Activated B cell treated with CpG ODN at 0.5 μM for 24 hours (primary cell): ENCODE measurements around the gene FARP2. TPM values are rescaled to one million over a fixed set of nuclear protein-coding genes. Genes with fewer than 3 reads are reported as not detected.
"Not testable (repeated sequence)": the region's sequence is repeated elsewhere in the genome, so short reads cannot be mapped to it uniquely, and the experiment has no call there.

Source experiments
- ATAC-seq: fragments of 200-7000 bp; cut with Tn5 transposase; one replicate; pipeline ENCODE4 v1.10.0; 2021; ENCODE audit warnings: low read depth, mild to moderate bottlenecking, moderate library complexity
- CTCF ChIA-PET: fragments of 350-600 bp; sonication (Branson Sonifier 250); formaldehyde crosslinking; loops from one replicate; lab custom pipeline; 2021; ENCODE audit warnings: antibody characterized with exemption; lab: Charles Lee
- POLR2A ChIA-PET: fragments of 350-600 bp; sonication (Branson Sonifier 250); formaldehyde crosslinking; loops from one replicate; lab custom pipeline; 2021; ENCODE audit warnings: antibody characterized with exemption; lab: Charles Lee
- DNase-seq: peaks from one replicate; pipeline ENCODE4 v3.0.0; 2022
- H3K27ac Mint-ChIP-seq: one replicate; pipeline ENCODE4 v1.8.0; 2020; ENCODE audit warnings: mixed read lengths
- H3K27me3 Mint-ChIP-seq: one replicate; pipeline ENCODE4 v1.8.0; 2021; ENCODE audit warnings: mixed read lengths
- H3K36me3 Mint-ChIP-seq: one replicate; pipeline ENCODE4 v1.8.0; 2021; ENCODE audit warnings: low read depth, mixed read lengths
- H3K4me1 Mint-ChIP-seq: one replicate; pipeline ENCODE4 v1.8.0; 2021; ENCODE audit warnings: mixed read lengths
- H3K4me3 Mint-ChIP-seq: one replicate; pipeline ENCODE4 v1.8.0; 2020; ENCODE audit warnings: mild to moderate bottlenecking, mixed read lengths
- H3K9me3 Mint-ChIP-seq: one replicate; pipeline ENCODE4 v1.8.0; 2020; ENCODE audit warnings: mixed read lengths
- CTCF ChIP-seq: fragments of 200-600 bp; IDR thresholded peaks from one replicate; pipeline ENCODE4 v1.8.0; 2022; ENCODE audit warnings: antibody characterized with exemption, mild to moderate bottlenecking
- intact Hi-C: fragments of 100-400 bp; cut with micrococcal nuclease; formaldehyde crosslinking; loops from one replicate; pipeline ENCODE4 v1.15.1; 2024
- total RNA-seq: library from RNA; stranded (reverse); gene quantifications from 2 replicates; pipeline ENCODE4 v1.2.3, GENCODE V29; 2022

Gene FARP2
- total RNA-seq, 1 donor from 2014 or later: 91.2 TPM

GRCh38 chr2:241379481-241380480, 23.7 kb downstream of the FARP2 start:
- intact Hi-C loops: no loop called here

GRCh38 chr2:241381872-241382271, 25.8 kb downstream of the FARP2 start:
- ChIA-PET POLR2A (interaction anchor here (0.7 to 1.3 kb wide), 2 partner anchors 9 to 24 kb away, joined by 4 read pairs; no protein-coding TSS in a partner anchor), CTCF (no interaction called here)
- DNase-seq: no peak
- no peak for TF ChIP-seq CTCF
- Mint-ChIP-seq H3K27me3 (no peaks in the 10 kb centered on the region), H3K27ac (no peak overlapping the region), H3K36me3 (peaks cover 45% of the 10 kb centered on the region), H3K4me1 (peaks cover 12% of the 10 kb centered on the region), H3K4me3 (no peak overlapping the region), H3K9me3 (no peaks in the 10 kb centered on the region)
- intact Hi-C loops: no loop called here
- no peak for ATAC-seq

More at GRCh38 chr2:241379481-241380480, 23.7 kb downstream of the FARP2 start:
- POLR2A ChIA-PET: no interaction called here
- H3K9me3 Mint-ChIP-seq: no peaks in the 10 kb centered on the region
- H3K36me3 Mint-ChIP-seq: peaks cover 53% of the 10 kb centered on the region
- no peaks in the 10 kb centered on the region for H3K27me3 Mint-ChIP-seq
- DNase-seq (no peak), ATAC-seq (no peak)
- CTCF ChIA-PET: no interaction called here
- TF ChIP-seq CTCF: no peak
- H3K4me1 Mint-ChIP-seq: peaks cover 23% of the 10 kb centered on the region
- H3K4me3 Mint-ChIP-seq: no peak overlapping the region
- H3K27ac Mint-ChIP-seq: no peak overlapping the region

DNA sequence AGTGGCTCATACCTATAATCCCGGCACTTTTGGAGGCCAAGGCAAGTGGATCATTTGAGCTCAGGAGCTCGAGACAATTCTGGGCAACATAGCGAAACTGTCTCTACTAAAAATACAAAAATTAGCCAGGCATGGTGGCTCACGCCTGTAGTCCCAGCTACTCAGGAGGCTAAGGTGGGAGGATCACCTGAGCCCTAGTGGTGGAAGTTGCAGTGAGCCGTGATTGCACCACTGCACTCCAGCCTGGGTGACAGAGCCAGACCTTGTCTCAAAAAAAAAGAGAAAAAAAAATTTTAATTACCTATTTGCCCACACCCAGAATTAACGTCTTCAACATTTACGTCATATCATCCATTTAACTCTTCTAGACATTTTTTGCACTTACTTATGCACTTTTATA, 29.4 kb downstream of the FARP2 start:
- POLR2A ChIA-PET: interaction anchor here (1.4 kb wide), 1 partner anchor 10 kb away, joined by 4 read pairs; no protein-coding TSS in a partner anchor
- H3K4me3 Mint-ChIP-seq, DNase-seq, H3K27ac Mint-ChIP-seq, H3K9me3 Mint-ChIP-seq, CTCF ChIA-PET, H3K27me3 Mint-ChIP-seq, intact Hi-C loops, ATAC-seq: not testable (repeated sequence)
- H3K36me3 Mint-ChIP-seq: peaks cover 40% of the 10 kb centered on the region
- H3K4me1 Mint-ChIP-seq: peaks cover 18% of the 10 kb centered on the region

DNA sequence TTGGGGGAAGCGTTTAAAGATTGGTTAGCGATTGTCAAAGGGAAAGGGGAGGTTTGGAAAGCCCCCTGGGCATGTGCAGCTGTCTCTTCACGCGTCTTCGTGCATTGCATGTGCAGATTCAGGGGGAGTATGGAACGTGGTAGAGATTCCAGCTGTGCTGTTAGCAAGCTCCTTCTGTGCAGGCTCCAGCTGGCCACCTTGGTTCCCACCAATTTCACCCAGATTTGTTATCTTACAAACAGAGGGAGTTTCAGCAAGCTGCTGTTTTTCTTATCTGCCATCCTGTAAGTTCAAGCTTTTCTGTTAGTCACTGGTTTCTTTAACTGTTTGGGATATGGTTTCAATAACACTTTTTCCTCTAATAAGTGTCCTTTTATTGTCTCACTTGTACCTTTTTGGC, 30.4 kb downstream of the FARP2 start:
- Mint-ChIP-seq H3K27me3 (no peaks in the 10 kb centered on the region), H3K4me3 (no peak overlapping the region), H3K4me1 (peaks cover 28% of the 10 kb centered on the region), H3K9me3 (no peaks in the 10 kb centered on the region), H3K36me3 (peaks cover 35% of the 10 kb centered on the region), H3K27ac (no peak overlapping the region)
- DNase-seq (no peak), ATAC-seq (no peak)
- ChIA-PET POLR2A (interaction anchor here (0.6 to 1.4 kb wide), 2 partner anchors 11 to 311 kb away, joined by 4 read pairs; no protein-coding TSS in a partner anchor), CTCF (interaction anchor here (1.1 kb wide), 1 partner anchor 55 kb away, joined by 3 read pairs; no protein-coding TSS in a partner anchor)
- intact Hi-C loops: no loop called here
- TF ChIP-seq CTCF: no peak

DNA sequence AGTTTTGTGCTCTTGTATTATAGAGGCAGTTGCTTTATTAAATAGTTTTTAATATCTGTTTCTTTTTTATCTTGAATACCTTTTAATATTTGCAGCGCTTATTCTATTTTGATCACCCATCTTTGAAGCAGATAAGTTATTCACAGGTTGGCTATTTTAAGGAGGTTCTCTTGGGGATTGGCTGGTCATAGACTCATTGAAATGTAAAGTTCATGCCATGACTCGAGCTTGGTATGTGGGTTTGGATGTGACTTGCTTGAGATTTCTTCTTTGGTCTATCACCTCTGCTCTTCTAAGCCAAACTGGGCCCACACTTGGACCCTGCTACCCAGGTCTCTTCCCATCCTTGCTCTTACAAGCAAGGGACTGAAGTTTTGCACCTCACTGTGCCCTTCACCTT, 33.6 kb downstream of the FARP2 start:
- Mint-ChIP-seq H3K4me3 (no peak overlapping the region), H3K4me1 (peaks cover 51% of the 10 kb centered on the region), H3K27ac (no peak overlapping the region), H3K36me3 (peaks cover 19% of the 10 kb centered on the region), H3K9me3 (no peaks in the 10 kb centered on the region), H3K27me3 (no peaks in the 10 kb centered on the region)
- peak; percentile 32 for ATAC-seq
- DNase-seq: no peak
- ChIA-PET POLR2A (interaction anchor here (0.5 kb wide), 1 partner anchor 217 kb away, joined by 5 read pairs; no protein-coding TSS in a partner anchor), CTCF (no interaction called here)
- intact Hi-C loops: loop anchor here (5.0 kb wide), 1 partner anchor 117 kb away; no protein-coding TSS in a partner anchor
- no peak for TF ChIP-seq CTCF
